ENCODE results near the gene SLC6A8.
"Not testable (repeated sequence)": the region's sequence is repeated elsewhere in the genome, so short reads cannot be mapped to it uniquely, and the experiment has no call there.

SLC6A8 gene

DNA sequence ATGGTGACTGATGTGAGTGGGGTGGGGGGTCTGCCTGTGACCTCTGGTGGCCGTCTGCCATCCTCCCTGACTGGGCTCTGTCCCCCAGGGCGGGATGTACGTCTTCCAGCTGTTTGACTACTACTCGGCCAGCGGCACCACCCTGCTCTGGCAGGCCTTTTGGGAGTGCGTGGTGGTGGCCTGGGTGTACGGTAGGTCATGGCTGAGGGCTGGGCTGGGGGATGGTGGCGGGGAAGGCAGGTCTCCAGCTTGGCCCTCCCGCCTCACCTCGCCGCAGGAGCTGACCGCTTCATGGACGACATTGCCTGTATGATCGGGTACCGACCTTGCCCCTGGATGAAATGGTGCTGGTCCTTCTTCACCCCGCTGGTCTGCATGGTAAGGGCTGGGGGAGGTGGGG, 6.5 kb downstream of the SLC6A8 start:
- not testable (repeated sequence) for DNase-seq

DNA sequence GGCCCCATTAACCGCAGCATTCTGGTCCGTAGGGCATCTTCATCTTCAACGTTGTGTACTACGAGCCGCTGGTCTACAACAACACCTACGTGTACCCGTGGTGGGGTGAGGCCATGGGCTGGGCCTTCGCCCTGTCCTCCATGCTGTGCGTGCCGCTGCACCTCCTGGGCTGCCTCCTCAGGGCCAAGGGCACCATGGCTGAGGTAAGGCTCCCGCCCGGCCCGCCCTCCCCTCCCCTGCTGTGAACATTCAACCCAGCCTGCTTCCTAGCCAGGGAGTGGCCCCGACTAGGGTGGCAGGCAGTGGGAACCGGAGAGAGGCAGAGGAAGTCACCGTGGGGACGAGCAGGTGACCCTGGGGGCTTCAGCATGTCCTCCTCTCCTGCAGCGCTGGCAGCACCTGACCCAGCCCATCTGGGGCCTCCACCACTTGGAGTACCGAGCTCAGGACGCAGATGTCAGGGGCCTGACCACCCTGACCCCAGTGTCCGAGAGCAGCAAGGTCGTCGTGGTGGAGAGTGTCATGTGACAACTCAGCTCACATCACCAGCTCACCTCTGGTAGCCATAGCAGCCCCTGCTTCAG, 7.1 kb downstream of the SLC6A8 start:
- DNase-seq, result no peak

DNA sequence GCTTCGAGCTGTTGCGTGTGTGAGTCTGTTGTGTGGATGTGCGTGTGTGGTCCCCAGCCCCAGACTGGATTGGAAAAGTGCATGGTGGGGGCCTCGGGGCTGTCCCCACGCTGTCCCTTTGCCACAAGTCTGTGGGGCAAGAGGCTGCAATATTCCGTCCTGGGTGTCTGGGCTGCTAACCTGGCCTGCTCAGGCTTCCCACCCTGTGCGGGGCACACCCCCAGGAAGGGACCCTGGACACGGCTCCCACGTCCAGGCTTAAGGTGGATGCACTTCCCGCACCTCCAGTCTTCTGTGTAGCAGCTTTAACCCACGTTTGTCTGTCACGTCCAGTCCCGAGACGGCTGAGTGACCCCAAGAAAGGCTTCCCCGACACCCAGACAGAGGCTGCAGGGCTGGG, 8.4 kb downstream of the SLC6A8 start:
- no peak for DNase-seq

DNA sequence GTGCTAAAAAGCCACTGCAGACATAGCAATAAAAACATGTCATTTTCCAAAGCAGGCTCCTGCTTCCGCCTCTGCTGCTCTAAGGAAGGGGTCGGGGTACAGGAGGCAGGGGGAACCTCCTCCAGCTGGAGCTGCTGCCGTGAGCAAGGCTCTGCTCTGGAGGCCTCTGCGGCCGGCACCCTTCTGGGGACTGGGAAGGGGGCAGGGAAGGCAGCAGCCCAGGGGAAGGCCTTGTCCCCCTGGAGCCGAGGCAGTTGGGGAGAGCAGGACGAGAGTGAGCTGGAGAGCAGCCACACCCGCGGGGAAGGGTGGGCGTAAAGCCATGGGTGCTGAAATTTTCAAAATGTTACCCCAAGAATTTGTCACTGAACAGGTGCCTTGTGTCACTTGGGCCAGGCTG, 8.8 kb downstream of the SLC6A8 start:
- DNase-seq, result not testable (repeated sequence)

DNA sequence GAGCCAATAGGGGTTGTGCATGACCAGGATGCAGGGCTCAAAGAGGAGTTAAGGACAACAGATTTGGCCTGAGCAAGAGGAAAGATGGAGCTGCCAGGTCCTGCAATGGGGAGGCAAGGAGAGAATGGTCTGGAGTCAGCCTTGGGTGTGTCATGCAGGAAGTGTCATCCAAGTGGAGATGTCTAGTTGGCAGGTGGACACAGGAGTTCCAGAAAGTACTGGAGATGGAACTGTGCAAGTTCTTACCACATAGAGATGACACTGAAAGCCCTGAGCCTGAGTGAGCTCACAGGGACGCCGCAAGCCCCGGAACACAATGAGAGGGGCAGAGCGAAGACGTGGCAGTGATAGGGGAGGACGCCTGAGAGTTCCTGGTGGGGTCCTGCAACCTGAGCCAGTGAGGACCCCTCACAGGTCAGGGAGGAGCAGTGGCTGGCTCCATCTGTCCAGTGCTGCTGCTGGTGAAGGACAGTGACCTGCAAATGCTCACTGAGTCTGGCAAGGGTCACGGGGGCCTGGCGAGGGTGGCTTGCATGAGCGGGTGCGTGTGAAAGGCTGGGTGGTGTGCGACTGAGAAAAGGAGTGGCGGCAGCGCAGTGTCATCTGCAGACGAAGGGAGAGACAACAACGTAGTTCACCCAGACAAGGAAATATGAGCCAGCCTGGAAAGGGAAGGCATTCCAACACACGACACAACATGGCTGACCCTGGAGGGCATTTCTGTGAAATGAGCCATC, 9.4 kb downstream of the SLC6A8 start:
- not testable (repeated sequence) for DNase-seq

DNA sequence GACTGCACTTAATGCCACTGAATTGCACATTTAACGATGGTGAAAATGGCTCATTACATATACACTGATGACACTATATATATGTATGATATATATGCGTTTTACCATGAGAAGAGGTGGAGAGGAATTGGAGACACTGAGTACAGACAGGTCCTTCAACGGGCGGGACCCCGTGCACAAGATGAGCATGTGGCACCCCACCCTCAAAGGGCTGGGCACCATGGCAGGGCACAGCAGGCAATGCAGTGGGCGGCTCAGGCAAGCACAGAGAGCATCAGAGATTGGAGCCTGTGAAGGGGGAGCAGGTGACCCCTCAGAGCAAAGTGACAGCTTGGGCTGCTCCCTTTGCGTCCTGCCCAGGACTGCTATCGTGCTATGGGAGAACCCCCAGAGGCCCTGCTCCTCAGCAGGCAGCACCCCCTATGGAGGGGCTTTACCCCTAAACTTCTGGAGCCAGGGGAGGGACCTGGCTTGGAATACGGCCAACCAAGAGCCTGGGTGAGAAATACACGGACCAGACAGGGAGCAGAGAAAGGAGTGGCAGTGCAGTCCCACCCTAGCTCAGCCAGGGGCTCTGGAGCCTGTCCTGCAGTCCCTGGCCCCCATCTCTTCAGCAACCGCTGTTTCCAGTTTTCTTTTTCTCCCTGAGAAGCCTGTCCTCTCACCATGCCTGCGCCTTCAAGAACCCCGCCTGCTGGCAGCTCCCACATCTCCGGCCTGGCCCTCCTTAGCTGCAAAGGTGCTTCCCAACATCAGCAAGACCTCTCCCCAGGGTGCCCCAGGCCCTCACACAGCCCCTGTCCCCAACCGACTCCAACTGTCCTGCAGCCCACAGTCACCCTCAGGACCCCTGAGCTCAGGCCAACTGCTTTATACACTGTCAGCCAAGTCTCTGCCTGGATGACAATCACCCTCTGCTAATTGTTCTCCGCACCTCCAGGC, 10.5 kb downstream of the SLC6A8 start:
- DNase-seq, result no peak

DNA sequence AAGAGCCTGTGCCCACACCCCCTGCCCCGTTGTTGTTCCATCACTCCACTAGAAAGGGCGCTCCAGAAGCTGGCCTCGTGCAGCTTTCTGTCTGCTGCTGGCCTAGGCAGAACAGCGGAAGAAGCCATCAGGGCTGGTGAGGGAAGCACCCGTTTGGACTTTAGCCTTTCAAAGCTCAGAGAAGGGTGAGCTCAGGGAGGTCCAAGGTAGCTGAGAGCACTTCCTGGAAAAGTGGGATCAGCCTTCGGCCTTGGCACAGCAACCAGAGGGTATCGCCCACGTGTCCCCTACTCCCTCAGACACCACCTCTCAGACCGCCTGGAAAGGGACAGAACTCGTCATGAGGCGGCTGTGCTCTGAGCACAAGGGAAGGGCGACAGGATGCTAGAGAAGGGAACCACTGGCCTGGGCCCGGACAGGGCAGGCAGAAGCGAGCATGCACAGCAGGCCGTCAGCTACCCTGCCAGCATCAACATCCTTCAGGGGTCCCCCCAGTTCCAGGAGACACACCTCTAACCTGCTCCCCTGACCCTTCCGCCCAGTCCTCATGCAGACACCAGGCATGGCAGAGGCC, 11.6 kb downstream of the SLC6A8 start:
- DNase-seq, result not testable (repeated sequence)

DNA sequence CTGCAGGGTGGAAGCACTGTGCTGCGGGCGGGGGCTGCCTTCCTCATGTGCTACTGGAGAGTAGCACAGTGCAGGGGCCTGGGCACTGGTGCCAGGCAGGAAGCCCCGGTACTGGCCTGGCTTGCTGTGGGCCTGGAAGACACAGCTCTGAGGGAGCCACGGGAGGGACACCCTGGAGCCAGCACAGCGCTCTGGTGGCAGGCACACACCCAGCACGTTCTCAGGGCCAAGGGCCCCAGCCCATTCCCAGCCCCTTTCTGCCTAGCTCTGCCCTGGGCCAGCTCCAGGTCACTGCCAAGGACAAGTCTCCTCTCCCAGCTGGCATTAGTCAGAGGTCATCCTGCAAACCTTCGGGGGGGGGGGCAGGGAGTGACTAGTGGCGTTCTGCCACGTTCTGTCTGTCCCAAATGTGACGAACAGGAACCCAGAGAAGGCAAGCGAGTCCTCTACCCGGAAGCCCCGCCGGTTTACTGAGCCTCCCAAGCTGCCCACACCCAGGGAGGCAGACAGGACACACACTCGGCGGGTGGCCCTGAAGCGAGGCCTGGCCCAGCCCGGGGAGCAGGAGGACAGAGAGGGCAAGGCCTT, 12.2 kb downstream of the SLC6A8 start:
- DNase-seq, result not testable (repeated sequence)

DNA sequence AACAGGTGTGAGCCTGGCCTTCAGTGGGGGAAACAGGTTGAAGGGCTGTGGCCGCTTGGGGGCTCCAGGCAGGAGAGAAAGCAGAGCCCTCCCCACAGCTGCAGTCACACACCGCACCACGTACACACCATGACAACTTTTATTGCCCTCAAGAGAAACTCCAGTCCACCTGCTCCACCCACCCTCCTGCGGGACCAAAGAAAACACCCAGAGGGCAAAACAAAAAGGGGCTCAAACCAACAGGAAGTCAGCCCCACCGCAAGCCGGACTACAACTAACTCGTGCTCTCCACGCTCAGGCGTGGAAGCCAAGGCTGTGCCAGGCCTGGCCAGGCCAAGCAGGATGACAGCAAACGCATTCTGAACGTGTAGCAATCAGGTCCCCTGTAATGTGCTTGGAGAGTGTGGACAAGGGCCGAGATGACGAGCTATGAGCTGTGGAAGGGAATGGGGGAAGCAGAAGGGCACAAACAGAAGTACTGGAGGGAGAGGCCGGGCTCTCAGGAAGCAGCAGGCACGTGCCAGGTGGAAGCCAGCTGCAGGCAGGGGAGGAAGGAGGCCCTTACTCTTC, 12.7 kb downstream of the SLC6A8 start:
- DNase-seq, result no peak

DNA sequence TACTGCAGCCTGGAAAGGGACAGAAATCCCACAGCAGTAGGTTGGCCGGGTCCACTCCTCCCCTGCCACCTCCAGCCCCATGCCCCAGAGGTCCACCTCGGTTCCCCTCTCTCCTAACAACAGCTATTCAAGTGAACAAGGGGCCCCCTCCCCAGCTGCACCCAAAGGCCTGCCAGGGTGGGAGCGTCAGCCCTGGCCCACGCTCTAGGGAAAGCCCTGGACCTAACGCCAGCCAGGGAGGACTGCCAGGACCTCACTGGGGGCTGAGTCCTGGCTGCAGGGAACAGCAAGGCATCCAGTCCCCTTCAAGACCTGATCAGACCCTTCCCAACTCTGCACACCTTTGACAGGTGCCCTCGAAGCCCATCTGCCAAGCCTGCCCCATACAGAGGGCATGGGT, 13.2 kb downstream of the SLC6A8 start:
- DNase-seq, result no peak

DNA sequence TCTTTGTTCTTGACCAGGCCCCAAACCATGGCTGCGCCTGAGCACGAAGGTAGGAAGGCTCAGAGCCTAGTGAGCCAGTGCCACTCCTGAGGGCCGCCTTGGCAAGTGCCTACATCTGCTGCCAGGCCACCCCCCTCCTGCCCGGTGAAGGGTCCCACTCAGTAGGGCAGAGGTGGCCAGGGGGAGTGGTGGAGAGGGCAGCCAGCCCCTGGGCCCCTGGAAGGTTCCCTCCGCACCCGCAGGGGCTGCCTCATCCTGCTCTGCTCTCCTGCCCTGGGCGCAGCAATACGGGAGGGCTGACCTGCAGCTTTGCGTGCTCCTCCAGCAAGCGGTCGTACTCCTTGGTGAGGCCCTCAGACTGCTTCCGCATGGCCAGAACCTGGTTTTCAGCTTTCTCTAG, 14.0 kb downstream of the SLC6A8 start:
- no peak for DNase-seq

DNA sequence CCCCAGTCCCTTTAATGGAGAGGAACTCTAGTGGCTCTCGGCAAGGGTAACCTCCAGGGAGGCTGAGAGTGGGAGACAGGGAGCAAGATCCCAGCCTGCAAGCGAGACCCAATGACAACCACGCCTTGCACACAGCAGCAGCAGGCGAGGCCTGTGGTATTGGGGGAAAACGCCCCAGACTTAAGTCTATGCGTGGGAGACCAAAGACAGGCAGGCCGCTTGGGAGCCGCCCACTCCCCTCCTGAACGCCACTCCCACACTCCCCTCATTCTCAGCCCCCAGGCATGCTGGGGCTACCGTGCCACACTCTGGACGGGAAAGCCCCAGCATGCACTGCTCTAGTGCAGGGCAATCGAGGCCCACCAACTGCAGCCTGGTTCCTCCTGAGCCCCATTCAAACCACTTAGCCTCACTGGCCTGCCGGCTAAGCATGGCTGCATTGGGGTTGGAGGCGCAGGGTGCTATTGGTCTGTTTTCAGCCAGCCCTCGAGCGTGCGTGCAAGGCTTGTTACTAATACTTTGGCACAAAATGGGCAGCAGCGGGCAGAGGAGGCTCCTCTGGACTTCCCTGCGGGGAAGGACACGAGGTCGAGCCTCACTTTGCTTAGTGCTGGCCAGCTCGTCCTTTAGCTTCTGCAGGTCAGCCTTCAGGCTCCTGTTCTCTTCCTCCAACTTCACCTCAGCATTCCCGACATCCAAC, 14.8 kb downstream of the SLC6A8 start:
- no peak for DNase-seq

DNA sequence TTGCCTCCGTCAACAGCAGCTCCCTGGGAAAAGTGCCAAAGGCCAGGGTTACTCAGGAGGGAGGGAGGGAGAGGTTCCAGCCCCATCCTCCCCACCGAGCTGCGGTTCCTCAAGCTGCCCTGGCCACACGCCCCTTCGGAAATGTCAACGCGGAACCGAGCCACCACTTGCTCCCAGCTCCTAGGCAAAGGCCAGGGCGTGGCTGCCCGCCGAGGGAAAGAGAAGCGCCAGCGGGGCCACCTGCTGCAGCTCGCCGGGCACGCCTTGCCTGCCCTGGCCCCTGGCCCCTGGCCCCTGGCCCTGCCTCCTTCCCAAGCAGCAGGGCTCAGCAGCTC, 15.3 kb downstream of the SLC6A8 start:
- no peak for DNase-seq

DNA sequence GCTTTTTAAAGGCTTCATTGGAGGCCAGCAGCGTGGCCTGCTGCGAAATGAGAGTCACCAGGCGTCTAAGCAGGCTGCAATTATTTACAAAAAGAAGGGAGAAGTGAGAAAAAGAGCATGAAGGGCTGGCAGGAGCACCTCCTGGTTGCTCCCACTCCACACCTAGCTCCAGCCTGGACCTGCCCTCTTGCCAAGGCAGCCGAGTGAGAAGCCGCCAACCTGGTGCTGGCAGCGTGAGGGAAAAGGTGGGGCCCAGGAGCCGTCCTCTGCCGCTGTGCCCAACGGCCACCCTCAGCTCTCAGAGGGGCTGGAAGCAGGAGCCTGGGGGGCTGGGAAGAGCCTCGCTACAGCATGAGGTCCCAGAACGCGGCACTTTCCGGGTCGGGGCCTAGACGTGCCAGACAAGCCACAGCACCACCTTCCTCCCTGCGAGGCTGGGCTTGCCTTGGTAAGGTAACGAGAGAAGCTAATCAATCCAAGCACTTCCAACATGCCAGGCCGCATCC, 16.3 kb downstream of the SLC6A8 start:
- no peak for DNase-seq

DNA sequence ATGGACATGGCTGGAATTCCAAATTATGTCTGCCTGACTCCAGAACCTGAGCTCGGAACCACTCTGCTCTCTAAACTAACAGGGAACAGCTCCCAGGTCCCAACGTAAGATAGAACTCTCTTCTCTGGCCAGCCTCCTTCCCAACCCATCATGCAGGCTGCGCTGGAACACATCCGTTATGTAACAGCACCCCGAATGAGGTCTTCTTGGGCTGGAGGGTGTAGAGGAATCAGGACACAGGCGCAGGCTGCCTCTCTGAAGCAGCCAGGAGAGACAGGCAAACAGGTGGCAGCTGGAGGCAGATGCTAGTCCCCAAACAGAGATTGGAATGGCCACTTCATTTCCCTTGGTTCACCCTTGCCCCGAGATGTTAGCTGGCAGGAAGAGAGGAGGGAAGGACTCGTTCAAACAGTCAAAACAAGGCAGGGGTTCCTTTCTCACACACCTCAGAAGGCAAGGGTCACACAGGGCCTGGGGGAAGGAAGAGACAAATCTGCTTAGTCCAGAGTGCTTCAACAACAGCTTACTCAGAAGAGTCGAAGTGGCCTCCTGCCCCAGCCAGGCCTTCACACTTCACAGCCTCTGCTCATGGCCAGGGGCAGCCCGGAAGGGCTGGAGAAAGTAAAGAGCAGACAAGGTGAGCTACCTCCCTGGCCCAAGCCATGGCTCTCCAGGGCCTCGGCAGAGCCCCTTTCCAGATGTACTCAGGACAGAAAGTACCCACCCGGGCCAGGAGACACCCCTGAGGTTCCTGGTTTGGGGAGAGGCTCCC, 17.1 kb downstream of the SLC6A8 start:
- not testable (repeated sequence) for DNase-seq

DNA sequence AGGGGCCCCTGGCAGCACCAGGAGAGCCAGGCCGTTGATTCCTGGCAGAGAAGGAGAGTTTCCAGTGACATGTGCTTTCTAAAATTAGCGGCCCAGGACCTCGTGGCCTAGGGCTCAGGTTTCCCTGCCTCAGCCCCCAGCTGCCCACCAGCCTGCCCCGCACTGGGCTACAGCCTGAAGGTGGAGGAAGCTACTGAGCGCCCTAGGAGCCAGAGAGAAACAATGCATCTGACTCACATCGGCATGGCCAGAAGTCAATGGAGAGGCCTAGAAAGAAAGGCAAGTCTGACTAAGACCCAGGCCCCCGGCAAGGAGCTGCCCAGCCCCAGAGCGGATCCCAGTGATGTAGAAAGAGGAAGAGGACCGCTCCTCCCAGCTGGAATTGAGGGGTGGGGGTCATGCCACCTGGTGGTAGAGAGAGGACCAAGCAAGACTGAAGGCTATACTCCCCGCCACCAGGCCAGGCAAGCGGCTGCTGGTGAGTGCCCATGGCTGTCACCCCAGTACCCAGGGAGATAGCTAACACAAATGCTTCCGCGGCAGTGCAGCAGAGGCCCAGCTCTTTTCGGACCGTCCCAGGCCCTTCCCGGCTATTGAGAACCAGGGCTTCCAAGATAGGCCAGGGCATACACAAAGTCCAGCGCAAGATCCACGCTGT, 17.8 kb downstream of the SLC6A8 start:
- DNase-seq, result not testable (repeated sequence)

DNA sequence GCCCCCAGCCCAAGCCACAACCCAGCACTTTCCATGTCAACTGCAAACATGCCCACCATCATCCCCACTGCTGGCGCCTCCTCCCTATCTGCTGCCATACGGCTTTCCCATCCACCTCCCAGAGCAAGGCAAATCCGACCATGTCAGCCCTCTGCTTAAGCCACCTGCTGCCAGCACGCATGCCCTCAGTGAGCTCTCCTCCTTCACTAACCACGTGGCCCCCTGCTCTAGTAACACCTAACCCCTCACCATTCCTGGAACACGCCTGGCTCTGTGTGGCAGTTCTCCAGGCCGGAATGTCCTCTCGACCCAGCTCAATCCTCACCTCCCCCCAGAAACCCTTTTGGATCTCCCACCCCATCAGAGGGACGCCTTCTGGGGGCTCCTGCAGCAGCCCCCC, 19.1 kb downstream of the SLC6A8 start:
- no peak for DNase-seq

DNA sequence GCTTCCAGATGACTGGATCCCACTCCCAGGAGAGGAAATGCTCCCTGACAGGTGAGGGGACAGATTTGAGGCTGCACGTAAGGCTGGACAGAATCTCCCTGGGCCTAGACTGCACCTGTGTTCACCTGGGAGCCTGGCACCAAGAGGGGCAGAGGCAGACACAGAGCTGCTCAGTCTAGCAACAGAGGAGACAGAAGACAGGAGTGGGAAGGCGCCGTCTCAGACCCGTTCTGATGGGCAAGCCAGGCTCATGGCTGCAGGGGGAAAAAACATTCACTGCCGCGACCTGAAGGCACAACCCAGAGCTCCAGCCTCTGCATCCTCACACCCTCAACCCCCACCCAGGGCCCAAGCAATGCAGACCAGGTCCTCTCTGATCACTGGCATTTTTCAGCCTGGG, 19.7 kb downstream of the SLC6A8 start:
- no peak for DNase-seq

DNA sequence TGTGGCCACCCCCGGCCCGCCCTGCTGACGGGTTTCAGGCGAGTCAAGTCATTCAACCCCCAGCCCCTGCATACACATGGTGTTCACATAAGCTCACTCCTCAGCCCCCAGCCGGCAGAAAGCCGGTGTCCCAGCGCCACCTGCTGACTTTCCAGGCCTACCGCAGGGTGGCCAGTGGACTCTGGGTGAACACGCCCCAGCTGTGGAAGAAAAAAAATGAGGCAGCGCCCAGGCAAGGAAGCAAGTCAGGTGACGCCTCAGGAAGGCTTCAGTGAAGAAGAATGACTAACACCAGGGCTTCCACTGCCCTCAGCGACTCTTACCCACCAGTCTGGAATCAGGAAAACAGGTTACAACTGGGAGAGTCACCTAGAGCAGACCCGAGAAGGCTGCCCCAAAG, 20.7 kb downstream of the SLC6A8 start:
- peak; percentile 53 for DNase-seq

Data from stimulated activated CD4-positive, alpha-beta T cell treated with anti-CD3 and anti-CD28 coated beads, Interleukin-1b, Interleukin-23, amount 100 ng/mL, for 48 hours (primary cell).